HG03064 (cell line): Measurements from ENCODE around the gene CDH23.

Experiments used
- ATAC-seq: cut with Tn5 transposase; IDR thresholded peaks from one replicate; pipeline ENCODE4 v1.9.1; 2021; ENCODE audit warnings: low read depth; ENCODE audit not compliant: unreplicated experiment

Gene CDH23

DNA sequence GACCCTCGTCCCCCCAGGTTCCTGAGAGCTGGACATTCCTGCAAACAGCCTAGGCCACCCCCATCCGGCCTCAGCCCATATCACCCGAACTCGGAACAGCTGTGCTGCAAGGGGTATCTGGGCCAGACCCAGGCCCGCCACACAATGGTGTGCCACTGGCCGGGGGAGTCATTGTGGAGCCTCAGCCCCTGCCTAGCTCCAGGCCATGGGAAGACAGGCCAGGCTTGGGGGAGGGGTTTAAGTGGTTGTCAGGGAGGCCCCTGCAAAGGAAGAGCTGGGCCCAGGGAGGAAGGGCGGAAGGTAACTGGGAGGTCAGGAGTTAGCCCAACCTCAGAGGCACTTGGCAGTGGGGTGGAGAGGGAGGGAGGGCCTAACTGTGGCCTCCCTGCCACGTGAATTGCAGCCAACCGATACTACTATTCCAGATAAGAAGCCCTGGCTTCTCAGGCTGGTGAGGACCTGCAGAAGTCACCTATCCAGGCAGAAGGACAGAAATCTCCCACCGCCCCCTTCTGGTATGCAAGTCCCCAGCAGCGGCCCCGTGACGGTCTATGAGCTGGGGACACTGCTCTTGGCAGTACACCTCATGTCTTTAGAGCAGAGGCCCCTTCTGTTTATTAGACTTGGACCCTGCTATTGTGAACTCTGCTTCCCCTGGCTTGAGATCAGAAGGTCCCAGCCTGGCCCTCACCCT lies 349.8 kb downstream of the CDH23 start:
- no peak for ATAC-seq

DNA sequence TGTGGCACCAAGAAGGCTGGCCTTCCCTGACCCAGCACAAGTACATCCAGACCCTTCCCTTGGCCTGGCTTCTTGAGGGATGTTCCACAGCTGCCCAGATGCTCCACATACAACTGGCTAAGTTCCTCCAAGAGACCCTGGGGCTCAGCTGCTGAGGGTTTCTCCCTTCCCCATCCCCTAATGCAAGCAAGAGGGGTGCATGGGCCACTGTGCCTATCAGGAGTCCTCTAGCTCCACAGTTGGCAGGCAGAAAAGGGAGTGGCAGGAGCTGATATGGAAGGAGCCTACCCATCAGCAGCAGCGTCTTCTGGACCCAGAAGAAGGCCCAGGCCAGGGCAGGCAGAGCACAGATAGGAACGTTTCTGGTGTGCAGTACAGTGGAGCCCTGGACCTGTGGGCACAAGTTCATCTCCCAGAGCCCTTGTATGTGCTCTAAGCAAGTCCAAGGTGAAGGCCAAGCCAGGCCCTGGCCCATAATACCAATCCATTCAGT lies 350.4 kb downstream of the CDH23 start:
- no peak for ATAC-seq

DNA sequence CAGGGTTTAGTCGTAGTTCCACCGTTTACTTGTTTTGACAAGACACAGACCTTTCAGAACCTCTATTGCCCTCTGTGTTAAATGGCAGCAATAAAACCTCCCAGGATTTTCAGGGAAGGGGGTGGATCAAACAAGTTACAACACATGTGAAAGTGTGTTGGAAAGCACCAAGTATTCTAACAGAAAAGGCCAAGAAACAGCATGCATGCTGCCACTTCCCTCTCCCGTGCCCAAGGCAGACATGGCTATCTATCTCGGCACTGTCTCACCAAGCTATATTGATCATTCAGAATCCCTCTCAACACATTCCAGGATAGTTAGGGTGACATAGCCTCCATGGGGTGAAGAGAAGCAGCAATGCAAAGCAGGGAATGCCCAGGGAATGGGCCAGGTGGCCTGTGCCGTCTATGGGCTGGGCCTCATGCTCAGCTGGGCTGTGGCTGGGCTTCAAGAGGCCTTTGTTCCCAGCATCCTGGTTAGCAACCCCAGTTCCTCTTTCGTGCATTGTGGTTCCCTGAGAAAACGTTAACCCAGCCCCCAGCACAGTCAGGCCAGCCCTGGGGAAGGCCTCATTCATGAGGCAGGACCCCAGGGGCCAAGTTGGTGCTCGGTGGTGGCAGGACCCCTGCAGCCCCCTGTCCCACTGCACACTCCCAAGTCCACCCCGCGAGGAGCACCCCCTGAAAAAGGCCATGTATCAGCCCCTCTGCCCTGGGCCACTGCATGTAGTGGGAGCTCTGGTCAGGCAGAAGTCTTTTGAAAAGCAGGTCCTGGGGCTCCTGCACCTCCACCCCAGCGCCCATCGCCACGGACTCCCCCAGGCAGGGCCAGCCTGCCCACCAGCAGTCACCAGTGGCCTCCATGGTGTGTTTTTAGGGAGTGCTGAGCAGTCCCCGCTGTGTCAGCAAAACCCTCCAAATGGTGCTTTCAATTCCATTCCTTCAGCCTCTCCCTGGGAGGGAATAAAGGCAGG lies 351.1 kb downstream of the CDH23 start:
- ATAC-seq: peak; percentile 47

DNA sequence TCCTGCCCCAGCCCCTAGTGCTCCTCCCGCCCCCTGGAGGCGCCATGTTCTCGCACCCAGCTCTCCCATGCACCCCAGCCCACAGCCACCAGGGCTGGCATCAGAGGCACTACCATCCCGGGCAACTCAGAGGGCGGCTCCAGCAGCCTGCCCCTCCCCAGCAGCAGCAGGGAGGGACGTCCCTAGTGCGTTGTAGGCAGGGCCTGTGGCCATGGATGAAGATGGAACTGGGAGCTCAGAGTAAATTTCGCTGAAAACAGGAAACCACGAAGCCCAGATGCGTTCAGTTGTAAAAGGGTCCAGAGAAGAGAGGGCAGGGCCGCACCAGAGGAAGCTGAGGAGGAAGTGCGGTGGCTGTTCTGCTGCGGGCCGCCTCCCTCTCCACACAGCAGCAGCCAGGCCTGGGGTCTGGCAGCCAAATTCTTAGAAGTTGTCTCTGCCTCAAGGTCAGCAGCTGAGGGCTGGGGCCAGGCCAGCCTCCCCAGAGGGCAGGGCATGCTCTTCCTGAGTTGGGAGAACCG lies 352.0 kb downstream of the CDH23 start:
- ATAC-seq: no peak

DNA sequence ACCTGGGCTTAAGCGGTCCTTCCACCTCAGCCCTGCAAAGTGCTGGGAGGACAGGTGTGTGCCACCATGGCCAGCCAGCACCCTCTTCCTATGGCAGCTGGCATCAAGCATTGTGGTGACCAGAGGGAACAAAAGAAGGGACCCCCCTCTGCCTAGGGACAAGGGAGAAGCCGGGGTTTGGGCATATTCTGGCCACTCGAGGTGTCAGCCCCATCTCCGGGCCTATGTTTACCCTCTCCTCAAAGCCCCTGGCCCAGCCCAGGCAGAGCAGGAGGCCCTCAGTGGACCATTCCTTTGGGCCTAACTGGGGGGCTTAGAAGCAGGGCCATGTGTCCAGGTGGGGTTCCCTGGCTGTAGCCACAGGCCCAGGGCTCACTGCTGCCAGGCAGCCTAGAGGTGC lies 352.7 kb downstream of the CDH23 start:
- ATAC-seq: no peak

DNA sequence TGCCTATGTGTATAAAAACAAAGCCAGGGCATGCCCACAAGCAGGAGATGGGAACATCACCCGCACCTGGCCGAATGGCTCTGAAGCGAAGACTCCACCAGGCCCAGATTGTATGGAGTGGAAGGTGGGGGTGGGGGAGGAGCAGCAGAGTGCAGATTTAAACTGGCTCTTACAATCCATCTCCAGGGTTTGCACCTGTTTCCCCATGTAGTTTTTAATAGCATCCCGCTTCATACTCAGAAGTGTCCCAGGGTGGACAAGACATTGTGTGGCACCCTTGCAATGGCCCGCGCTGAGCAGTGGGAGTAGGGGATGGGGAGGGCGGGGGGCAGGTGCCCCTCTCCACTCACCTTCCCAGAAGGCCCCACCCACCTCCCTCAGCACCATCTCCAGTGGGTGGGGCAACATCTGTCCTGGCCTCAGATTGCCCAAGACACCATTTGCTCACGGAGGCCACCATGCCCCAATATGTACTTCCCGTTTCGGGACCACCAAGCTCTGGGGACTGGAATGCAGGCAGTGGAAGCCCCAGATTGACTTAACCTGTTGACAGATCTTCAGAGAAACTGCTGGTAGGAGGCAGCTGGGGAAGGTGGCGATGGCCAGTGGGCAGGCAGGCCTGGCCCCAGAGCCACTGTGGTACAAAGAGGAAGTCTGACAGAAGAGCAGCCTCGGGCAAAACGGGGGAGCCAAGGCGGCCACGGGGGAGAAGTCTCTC lies 353.6 kb downstream of the CDH23 start:
- ATAC-seq: no peak

DNA sequence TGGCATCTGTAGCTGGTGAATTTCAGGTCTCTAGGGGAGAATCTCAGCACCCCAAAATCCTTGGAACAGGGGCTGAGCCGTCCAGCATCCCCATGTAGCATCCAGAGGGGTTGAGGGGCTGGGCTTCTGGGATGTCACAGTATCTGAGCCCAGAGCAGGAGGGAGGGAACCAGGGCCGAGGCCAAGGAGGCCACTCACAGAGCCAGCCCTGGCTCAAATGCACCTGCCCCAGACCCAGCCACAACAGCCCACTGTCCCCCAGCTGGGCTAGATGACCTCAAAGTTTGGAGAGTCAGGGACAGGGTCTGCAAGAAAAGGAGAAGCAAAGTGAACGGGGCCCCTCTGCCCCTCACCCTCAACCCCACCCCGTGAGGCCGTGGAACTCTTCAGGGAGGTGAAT lies 354.3 kb downstream of the CDH23 start:
- no peak for ATAC-seq

DNA sequence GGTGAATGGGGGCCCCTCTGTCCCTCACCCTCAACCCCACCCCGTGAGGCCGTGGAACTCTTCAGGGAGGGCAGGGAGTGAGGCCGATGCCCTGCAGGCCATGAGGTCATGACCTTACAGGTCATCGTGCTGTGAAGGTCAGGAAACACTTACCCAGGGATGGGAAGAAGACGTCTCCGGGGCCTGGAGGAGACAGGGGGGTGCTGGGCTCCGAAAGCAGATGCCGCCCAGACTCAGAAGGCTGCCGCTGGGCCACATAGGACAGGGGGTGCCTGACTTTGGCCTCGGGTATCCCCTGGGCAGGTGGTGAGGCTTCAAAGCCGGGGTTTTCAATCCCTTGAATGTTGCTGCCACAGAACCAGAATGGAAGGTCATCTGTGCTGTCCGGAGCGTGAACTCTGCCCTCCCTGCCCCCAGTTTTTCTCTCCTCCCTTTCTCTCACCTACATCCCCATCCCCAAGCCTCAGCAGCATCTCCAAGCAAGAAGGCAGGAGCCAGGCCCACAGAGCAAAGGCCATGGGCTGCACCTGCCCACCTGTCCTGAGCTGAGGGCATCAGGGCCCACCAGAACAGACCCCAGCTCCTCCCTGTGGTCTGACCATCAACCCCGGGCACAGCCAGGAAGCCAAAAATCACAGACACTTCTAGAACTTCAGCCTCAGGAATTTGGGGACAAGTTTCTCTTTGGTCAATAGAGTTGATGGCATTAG lies 354.9 kb downstream of the CDH23 start:
- no peak for ATAC-seq

DNA sequence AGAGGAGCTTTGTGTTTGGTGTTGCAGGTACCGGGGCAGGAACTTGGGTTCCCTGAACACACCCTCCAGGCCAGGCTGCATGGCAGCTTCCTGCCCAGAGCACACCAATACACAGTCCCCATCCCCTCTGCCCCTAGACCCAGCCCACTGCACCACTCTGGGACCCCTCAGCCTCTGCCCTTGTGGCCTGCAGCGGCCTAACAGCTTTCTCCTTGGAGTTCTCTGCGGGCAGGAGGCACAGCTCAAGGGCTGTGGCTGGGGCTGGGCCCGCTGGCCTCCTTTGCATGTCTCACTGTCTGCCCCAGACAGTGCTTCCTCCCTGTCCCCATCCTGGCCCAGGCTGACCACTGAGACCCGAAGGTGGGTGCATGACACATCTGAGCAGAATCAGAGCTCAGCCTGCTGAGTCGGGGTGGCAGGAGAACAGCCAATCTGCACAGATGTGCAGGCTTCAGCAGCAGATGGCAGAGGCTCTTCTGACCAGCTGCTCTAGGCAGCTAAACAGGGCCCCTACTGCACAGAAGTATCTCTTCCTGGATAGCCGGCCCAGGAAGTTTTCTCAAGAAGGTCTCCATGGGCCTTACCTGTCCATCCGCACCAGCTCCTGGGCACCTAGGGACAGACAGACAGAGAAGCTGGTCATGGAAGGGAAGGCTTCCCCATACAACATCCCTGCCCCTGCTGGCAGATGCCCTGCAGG lies 355.8 kb downstream of the CDH23 start:
- ATAC-seq: no peak

DNA sequence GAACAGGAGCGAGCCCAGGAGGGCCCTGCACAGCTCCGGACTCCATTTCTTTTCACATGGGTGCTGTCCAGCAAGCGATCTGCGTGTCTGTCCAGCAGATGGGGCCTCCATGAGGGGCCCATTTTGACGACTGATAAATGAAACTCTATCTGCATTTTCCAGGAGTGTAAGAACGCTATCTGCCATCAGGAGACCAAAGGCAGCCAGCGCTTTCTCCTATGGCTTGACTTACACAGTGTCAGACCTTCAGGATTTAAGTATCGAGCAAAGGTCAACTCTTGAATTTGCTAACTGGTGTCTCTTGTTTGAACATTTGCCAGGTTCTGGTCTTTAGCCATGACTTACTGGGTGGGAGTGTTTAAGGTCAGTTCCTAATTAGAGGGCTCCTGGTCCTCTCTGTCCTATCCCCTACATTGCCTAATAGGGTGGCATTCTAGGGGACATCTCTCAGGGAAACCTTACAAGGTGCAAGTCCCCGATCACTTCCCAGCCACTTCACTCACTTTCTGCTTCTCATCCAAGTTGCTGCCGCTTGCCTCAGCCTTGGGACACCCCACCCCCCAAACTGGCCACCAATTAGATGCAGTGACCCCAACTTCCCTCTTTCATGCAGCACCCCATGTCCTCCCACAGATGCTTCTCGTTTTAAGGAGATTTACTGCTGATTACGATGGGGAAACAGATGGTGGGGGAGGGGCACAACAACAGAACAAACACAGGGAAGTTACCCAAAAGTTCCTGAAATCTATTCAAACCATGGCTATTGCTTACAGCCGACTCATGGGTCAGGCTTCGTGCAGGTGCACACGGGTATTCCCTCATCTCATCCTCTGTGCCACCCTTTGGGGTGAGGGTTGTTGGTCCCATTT lies 356.6 kb downstream of the CDH23 start:
- ATAC-seq: no peak

DNA sequence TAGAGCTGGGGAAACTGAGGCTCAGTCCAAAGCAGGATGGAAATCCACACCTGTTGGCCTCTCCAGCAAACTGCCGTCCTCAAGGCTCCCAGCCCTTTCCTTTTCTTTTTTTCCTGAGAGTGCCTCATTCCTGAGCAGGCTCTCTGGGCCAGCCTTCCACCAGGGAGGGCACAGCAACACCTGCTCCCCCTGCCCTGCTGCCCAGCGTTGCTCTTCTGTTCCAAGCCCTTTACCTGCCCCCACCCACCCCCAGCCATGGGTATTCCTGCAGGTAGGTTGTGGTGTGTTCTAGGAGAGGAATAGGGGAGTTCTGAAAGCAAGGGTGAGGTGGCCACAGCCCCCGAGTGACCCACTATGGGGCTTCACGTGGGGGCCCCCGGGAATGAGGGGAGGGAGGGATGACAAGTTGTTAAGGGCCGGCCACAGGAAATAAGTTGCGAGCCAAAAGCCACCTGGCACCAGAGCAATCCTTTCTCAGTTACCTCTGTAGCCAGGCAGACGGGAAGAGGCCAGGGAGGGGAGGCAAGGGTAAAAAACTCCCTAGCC lies 357.3 kb downstream of the CDH23 start:
- ATAC-seq: no peak

DNA sequence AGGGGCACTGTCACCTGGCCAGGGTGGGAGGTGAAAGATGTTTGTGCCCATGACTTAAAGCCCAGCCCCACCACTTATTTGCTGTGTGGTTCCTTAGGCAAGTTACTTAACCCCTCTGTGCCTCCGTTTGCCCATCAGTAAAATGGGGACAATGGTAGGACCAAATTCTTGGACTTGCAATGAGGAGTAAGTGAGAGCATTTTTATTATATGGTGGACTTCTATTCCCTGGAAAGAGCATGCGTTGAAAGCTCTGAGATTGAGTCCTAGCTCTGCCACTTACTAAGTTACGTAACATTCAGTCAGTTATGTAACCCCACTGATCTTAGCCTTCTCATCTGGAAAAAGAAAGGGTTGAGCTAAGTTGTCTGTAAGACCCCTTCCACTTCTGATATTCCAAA lies 357.8 kb downstream of the CDH23 start:
- ATAC-seq: no peak

DNA sequence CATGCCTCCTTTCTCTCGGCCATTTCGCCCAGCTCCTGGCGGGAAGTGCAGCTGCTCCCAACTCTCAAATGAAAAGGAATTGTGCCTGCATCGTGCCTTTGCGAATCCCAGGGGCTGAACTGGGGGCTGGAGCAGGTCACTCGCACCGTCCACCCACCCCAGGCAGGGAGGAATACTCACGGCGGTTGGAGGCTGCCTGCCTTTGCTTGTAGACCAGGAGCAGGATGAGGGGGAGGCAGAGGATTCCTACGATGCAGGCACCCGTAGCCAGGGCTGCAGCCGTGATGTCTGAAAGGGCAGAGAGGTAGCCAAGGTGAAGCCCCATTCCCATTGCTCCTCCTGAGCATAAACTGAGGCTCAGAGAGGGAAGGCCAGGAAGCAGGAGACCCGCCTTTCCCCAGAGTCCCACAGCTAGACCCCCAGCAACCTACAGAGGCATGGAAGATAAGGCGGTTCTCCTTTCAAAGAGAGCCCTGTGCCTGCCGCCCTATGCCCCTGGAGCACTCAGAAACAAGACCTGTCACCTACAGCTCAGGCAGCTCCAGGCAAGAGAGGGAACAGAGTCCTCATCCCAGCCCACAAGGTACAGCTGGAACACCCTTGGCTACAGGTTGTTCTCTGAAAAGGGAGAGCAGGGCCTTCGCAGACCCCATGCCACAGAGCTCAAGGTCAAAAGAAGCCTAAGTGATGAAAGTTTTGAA lies 358.6 kb downstream of the CDH23 start:
- ATAC-seq: no peak

DNA sequence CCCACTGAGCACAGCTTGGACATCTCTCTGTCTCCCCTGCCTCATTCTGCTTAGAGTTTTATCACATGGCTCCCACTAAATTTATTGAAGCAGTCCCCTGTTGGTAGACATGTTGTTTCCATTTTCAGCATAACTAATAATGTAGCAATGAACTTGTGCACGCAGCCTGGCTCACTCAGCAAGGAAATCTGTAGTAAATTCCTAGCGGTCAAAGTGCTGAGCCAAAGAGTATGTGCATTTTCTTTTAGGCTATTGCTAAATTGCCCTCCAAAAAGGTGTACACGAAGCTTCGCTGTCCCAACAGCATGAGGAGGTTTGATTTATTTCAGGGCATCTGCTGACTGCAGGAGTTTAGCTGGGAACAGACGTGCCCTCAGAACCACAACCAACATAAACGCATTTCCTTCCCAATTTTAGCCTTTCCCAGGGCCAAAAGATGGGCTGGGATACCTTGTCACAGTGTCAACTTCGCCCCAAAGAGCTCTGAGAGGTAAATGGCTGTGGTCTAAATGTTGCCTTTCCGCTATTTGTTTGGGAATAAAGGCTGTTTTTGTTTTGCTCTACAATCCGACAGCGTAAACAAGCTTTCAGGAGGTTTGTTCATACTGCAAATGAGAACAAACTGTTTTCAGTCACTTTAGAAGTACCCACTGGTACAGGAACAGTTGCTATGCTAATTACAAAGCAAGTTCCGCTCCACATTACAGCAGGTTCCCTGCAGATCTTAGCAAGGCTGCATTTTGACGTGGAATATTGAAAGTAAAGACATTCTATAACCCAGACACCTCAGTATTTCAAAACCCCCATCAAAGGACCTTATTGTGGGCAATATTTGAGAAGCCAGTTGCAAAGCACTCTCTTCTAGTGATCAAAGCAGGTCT lies 359.8 kb downstream of the CDH23 start:
- no peak for ATAC-seq

DNA sequence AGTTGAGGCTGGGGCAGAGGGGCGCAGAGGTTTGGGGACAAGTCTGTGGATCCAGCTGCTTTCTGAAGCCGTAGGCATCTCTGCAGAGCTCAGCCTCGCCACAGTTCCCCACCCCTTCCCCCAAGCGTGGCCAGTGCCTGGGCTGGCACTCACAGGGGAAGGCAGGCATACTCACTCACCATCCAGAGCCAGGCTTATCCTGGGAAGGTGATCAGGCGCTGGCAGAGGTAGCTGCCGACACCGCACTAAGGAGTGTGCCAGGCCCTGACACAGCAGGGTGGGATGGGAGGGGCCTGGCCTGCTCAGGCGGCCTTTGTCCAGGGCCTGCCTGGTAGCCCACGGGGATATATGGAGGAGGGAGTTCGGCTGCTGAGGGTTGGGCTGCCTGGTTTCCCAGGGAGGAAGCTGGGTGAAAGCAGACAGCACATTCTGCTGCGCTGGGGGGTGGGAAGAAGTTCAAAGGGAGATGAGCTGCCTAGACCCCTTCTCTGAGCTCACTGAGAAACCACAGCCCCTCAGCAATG lies 360.7 kb downstream of the CDH23 start:
- no peak for ATAC-seq

DNA sequence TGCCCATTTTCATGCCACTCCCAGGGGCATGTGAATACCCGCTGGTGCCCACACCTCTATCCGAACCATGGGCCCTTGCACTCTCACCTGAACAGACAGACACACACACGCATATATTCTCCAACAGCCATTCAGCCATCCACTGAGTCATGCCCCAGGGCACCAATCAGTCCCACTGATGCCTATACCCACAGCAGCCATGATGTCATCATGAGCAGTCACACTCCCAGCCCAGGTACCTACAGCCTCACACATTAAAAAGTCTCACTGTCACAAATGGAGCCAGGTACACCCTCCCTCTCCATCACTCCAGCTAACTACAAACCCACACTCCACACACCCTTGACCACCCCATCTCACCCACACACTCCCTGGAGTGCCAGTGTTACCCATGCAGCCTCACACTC lies 364.4 kb downstream of the CDH23 start:
- no peak for ATAC-seq
